VCaP (cell line): ENCODE measurements around the gene SMAD2.

ENCODE experiments used
- H3K27ac ChIP-seq: fragments of 450-650 bp; 2 replicates; pipeline ENCODE4 v1.5.1; 2017
- TF ChIP-seq, protein P1 (sequence below): fragments of 450-650 bp; conservative IDR thresholded peaks from 2 replicates; pipeline ENCODE4 v1.5.1; 2017; ENCODE audit warnings: mild to moderate bottlenecking, moderate library complexity

Gene SMAD2

DNA sequence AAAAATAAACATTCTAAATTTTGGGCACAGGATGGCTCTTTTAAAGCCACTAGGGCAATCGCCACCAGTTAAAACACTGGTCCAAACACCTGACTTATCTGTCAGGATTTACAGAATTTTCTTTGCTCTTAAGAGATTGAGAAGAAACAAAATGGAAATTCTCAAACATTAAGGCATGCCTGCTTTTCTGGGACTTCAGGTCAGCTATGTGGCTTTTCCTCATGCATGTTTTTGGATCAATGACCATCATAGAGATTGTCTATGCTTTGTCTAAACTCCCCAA is 112.7 kb downstream of the SMAD2 start:
- H3K27ac ChIP-seq = no peak overlapping the region
- TF ChIP-seq, protein P1, sequence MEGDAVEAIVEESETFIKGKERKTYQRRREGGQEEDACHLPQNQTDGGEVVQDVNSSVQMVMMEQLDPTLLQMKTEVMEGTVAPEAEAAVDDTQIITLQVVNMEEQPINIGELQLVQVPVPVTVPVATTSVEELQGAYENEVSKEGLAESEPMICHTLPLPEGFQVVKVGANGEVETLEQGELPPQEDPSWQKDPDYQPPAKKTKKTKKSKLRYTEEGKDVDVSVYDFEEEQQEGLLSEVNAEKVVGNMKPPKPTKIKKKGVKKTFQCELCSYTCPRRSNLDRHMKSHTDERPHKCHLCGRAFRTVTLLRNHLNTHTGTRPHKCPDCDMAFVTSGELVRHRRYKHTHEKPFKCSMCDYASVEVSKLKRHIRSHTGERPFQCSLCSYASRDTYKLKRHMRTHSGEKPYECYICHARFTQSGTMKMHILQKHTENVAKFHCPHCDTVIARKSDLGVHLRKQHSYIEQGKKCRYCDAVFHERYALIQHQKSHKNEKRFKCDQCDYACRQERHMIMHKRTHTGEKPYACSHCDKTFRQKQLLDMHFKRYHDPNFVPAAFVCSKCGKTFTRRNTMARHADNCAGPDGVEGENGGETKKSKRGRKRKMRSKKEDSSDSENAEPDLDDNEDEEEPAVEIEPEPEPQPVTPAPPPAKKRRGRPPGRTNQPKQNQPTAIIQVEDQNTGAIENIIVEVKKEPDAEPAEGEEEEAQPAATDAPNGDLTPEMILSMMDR = no peak

- no peak overlapping the region for H3K27ac ChIP-seq
These were observed 113.3 kb downstream of the SMAD2 start for GRCh38 chr18:47817017-47817794.

GRCh38 chr18:47815486-47816270 is 114.8 kb downstream of the SMAD2 start:
- H3K27ac ChIP-seq = no peak overlapping the region
- TF ChIP-seq, protein P1 = no peak

More at GRCh38 chr18:47817017-47817794, 113.3 kb downstream of the SMAD2 start:
- TF ChIP-seq, protein P1 = no peak

DNA sequence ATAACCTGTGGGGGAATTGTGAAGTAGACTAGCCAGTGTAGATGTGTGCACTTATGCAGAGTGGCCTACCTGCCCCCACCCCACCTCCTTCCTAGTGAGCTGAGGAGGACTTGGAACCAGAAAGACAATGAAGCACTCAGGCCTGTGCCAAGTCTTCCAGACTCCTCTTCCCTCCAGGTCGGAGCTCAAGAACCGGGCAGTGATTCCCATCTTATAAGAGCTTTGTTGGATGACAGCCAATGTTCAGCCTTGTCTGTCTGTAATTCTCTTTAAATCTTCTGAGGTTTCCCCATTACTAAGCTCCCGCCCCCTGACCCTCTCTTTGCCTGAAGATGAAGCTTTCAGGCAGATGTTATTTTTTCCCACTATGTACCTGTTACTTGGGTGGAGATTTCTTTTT is 121.0 kb downstream of the SMAD2 start:
- H3K27ac ChIP-seq = no peak overlapping the region
- TF ChIP-seq, protein P1 = no peak

- TF ChIP-seq, protein P1 = no peak
- no peak overlapping the region for H3K27ac ChIP-seq
These were observed 127.7 kb downstream of the SMAD2 start for GRCh38 chr18:47802802-47803201.

GRCh38 chr18:47801817-47802216 is 128.6 kb downstream of the SMAD2 start:
- no peak overlapping the region for H3K27ac ChIP-seq
- TF ChIP-seq, protein P1 = no peak

- TF ChIP-seq, protein P1 = no peak
- no peak overlapping the region for H3K27ac ChIP-seq
These were observed 129.7 kb downstream of the SMAD2 start for GRCh38 chr18:47800756-47801155.
